IPS-18c (cell line): ENCODE measurements around the gene DEPDC4.
"Not testable (repeated sequence)": the region's sequence is repeated elsewhere in the genome, so short reads cannot be mapped to it uniquely, and the experiment has no call there.

Source experiments
- H3K4me3 ChIP-seq: 2 replicates; pipeline ENCODE4 v1.7.0; 2013; ENCODE audit warnings: low read depth, mild to moderate bottlenecking, low read length, moderate library complexity; ENCODE audit not compliant: insufficient read depth
- H3K9me3 ChIP-seq: one replicate; pipeline ENCODE4 v1.6.1; 2013; ENCODE audit warnings: mild to moderate bottlenecking, low read length, moderate library complexity; ENCODE audit not compliant: control insufficient read depth, insufficient read depth

The DEPDC4 gene

GRCh38 chr12:100229876-100230275 lies 37.0 kb downstream of the DEPDC4 start:
- Histone ChIP-seq H3K4me3 (no peak overlapping the region), H3K9me3 (no peaks in the 10 kb centered on the region)

GRCh38 chr12:100229036-100229635 lies 37.7 kb downstream of the DEPDC4 start:
- no peak overlapping the region for H3K4me3 ChIP-seq
- H3K9me3 ChIP-seq, result no peaks in the 10 kb centered on the region

GRCh38 chr12:100225491-100225890 lies 41.4 kb downstream of the DEPDC4 start:
- Histone ChIP-seq H3K9me3 (no peaks in the 10 kb centered on the region), H3K4me3 (no peak overlapping the region)

- H3K9me3 ChIP-seq, H3K4me3 ChIP-seq: not testable (repeated sequence)
These were observed 44.7 kb downstream of the DEPDC4 start for GRCh38 chr12:100222173-100222572.

GRCh38 chr12:100221523-100221922 lies 45.4 kb downstream of the DEPDC4 start:
- Histone ChIP-seq H3K4me3 (no peak overlapping the region), H3K9me3 (no peaks in the 10 kb centered on the region)

GRCh38 chr12:100219328-100220109 lies 47.4 kb downstream of the DEPDC4 start:
- Histone ChIP-seq H3K4me3 (no peak overlapping the region), H3K9me3 (no peaks in the 10 kb centered on the region)

GRCh38 chr12:100216337-100216736 lies 50.5 kb downstream of the DEPDC4 start:
- no peak overlapping the region for H3K4me3 ChIP-seq
- no peaks in the 10 kb centered on the region for H3K9me3 ChIP-seq

GRCh38 chr12:100215209-100215608 lies 51.7 kb downstream of the DEPDC4 start:
- no peaks in the 10 kb centered on the region for H3K9me3 ChIP-seq
- no peak overlapping the region for H3K4me3 ChIP-seq

- Histone ChIP-seq H3K9me3 (no peaks in the 10 kb centered on the region), H3K4me3 (no peak overlapping the region)
These were observed 52.4 kb downstream of the DEPDC4 start for GRCh38 chr12:100214518-100214917.

GRCh38 chr12:100213016-100213891 lies 53.6 kb downstream of the DEPDC4 start:
- no peaks in the 10 kb centered on the region for H3K9me3 ChIP-seq

GRCh38 chr12:100211698-100212097 lies 55.2 kb downstream of the DEPDC4 start:
- Histone ChIP-seq H3K4me3 (no peak overlapping the region), H3K9me3 (no peaks in the 10 kb centered on the region)

More at GRCh38 chr12:100213016-100213891, 53.6 kb downstream of the DEPDC4 start:
- no peak overlapping the region for H3K4me3 ChIP-seq

GRCh38 chr12:100208834-100209233 lies 58.0 kb downstream of the DEPDC4 start:
- Histone ChIP-seq H3K4me3 (no peak overlapping the region), H3K9me3 (no peaks in the 10 kb centered on the region)

GRCh38 chr12:100207311-100207710 lies 59.6 kb downstream of the DEPDC4 start:
- Histone ChIP-seq H3K9me3 (no peaks in the 10 kb centered on the region), H3K4me3 (no peak overlapping the region)

- H3K4me3 ChIP-seq, result no peak overlapping the region; the same call in 1 of the 2 replicates
- H3K9me3 ChIP-seq, result no peaks in the 10 kb centered on the region
These were observed 65.1 kb downstream of the DEPDC4 start for GRCh38 chr12:100201604-100202423.

GRCh38 chr12:100200463-100201181 lies 66.3 kb downstream of the DEPDC4 start, which contains the start of gene ACTR6:
TSS of gene ACTR6 (plus strand) at chr12:100200815. CDS start at chr12:100200852, 37 bp downstream.
- H3K9me3 ChIP-seq, result no peaks in the 10 kb centered on the region
- peak within 1 kb of the TSS; percentile 72 for H3K4me3 ChIP-seq
